ENCODE results near the gene ARMC2. TPM values are rescaled to one million over a fixed set of nuclear protein-coding genes. Genes with fewer than 3 reads are reported as not detected.

The ARMC2 gene
- total and polyA plus RNA-seq, 2 of the 4 experiments (the other 2 are of a cell fraction), result 0.72 to 3.9 TPM

DNA sequence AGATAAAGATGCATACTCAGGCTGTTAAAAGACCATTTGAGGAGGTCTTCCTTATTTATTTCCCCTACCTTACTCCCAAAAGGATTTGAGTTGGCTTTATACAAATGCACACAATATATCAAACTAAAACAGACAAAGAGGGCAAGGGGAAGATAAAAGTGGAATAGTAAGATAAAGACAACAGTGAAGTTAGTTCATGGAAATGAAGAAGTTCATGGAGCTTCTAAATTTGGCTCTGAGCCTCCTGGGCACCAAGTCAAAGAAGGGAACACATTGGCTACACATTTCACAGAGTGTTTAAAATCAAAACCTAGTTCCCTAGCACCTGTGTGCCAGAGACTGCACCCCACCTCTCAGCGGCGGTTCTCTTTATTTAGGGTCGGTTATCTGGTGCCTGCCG lies 25.8 kb upstream of the ARMC2 start:
- intact Hi-C loops (cut with micrococcal nuclease), result no loop called here
- Histone ChIP-seq H2AFZ (replicated peaks; ENCODE audit: low read length, poor library complexity) (no peak overlapping the region), H3K27me3 (ENCODE audit: control insufficient read depth, insufficient read depth, low read length) (peaks cover 3% of the 10 kb centered on the region; the same call in 1 of the 2 replicates), H4K5ac (ENCODE audit: low read depth, low read length) (no peak overlapping the region), H3K9me1 (ENCODE audit: insufficient read depth, low read length) (no peaks in the 10 kb centered on the region), H3K23ac (ENCODE audit: low read depth, low read length) (no peak overlapping the region), H4K8ac (ENCODE audit: low read depth in 2 of 2, low read length in 2 of 2) (no peak overlapping the region), H2BK5ac (ENCODE audit: low read depth, low read length, poor library complexity, severe bottlenecking) (no peak overlapping the region), H3K36me3 (ENCODE audit: control insufficient read depth, insufficient read depth, low read length) (no peaks in the 10 kb centered on the region), H3K4me3 (ENCODE audit: insufficient read depth, low read depth, low read length) (no peak overlapping the region), H3K9me3 (ENCODE audit: control insufficient read depth, insufficient read depth, low read length) (peaks cover 8% of the 10 kb centered on the region), H2BK120ac (ENCODE audit: low read depth, low read length) (no peak overlapping the region), H2AK9ac (replicated peaks; ENCODE audit: low read depth, low read length, poor library complexity) (no peak overlapping the region), H3K4me2 (ENCODE audit: low read depth, low read length) (no peak overlapping the region), H2BK20ac (ENCODE audit: low read depth, low read length) (no peak overlapping the region), H3K56ac (ENCODE audit: extremely low read depth, insufficient read depth, low read length) (no peak overlapping the region), H2AK5ac (ENCODE audit: low read depth, low read length) (no peak overlapping the region), H2BK15ac (ENCODE audit: low read depth, low read length) (no peak overlapping the region), H3K27ac (ENCODE audit: insufficient read depth, low read length) (no peak overlapping the region), H3K4ac (ENCODE audit: low read depth, low read length) (no peak overlapping the region), H3K14ac (replicated peaks; ENCODE audit: low read depth, low read length) (no peak overlapping the region), H3K9ac (ENCODE audit: low read depth, low read length) (no peak overlapping the region), H4K91ac (ENCODE audit: insufficient read depth, low read depth, low read length) (no peak overlapping the region), H3K4me1 (ENCODE audit: control insufficient read depth, insufficient read depth, low read length) (no peaks in the 10 kb centered on the region), H3K18ac (ENCODE audit: low read depth, low read length) (no peak overlapping the region), H4K20me1 (ENCODE audit: insufficient read depth, low read length) (no peaks in the 10 kb centered on the region), H3K79me1 (ENCODE audit: low read depth in 1 of 2, low read length in 2 of 2) (no peaks in the 10 kb centered on the region)
- in situ Hi-C loops (cut with MboI; ENCODE audit: low sequenced_read_pairs), result no loop called here
- dilution Hi-C loops (cut with HindIII; ENCODE audit: low sequenced_read_pairs, unreplicated experiment), result no loop called here
- DNase-seq (no peak), ATAC-seq (ENCODE audit: low read depth) (no peak)
- BruUV-seq (replicated peaks), result no TSS peak
- CTCF ChIA-PET, result no interaction called here
- POLR2A ChIA-PET (ENCODE audit: unreplicated experiment), result no interaction called here
- WGBS, 2 experiments (ENCODE audit: extremely low coverage in 2 of 2, insufficient read length in 1 of 2), result no CpG with 5 or more reads among the region's 4 CpGs
- TF ChIP-seq, protein P1, sequence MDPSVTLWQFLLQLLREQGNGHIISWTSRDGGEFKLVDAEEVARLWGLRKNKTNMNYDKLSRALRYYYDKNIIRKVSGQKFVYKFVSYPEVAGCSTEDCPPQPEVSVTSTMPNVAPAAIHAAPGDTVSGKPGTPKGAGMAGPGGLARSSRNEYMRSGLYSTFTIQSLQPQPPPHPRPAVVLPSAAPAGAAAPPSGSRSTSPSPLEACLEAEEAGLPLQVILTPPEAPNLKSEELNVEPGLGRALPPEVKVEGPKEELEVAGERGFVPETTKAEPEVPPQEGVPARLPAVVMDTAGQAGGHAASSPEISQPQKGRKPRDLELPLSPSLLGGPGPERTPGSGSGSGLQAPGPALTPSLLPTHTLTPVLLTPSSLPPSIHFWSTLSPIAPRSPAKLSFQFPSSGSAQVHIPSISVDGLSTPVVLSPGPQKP (IDR thresholded peaks at IDR 0.05; ENCODE audit: borderline replicate concordance, low read depth, low read length), result no peak
